HG03439 (cell line): Measurements from ENCODE around the gene ITPKB.

Experiments
- ATAC-seq: cut with Tn5 transposase; IDR thresholded peaks from one replicate; pipeline ENCODE4 v1.9.1; 2021; ENCODE audit warnings: mild to moderate bottlenecking, moderate library complexity; ENCODE audit not compliant: unreplicated experiment

ITPKB gene

DNA sequence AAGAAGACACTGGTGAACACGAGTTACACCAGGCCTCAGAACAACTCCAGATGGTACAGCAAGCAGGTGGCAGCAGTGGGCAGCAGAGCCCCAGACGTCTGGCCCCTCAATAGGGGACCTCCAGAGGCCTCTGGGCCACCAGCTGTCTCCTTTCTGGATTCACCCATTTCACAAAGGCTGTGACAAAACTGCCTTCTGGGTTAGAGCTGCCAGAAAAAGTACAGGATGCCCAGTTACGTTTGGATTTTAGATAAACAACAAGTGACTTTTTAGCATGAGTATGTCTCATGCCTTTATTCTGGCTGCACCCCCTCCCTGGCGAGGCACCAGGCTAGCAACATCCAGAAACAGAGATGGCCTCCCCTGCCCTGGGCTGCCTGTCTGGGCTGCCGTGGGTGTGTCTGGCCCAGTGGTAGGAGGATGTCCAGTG, 30.1 kb downstream of the ITPKB start:
- no peak for ATAC-seq

DNA sequence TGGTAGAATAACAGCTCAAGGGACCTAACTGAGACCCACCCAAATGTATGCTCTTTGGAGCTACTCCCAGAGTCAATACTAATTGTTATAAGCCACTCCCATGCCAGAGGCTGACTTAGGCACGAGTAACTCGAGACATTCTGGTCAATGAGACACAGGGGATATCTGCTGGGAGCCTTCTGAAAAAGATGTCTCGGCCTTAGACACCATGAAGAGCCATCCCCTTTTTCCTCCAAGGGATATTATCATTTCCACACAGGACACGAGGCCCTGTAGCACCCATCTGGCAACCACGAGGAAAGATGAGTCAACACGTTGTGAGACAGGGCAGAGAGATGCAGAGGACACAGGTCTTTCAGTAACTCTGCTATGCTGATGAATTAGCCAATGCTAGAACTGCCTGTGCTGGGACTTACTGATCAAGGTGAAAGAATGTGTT, 30.7 kb downstream of the ITPKB start:
- ATAC-seq = no peak

GRCh38 chr1:226706684-226707083, 32.4 kb downstream of the ITPKB start:
- no peak for ATAC-seq

DNA sequence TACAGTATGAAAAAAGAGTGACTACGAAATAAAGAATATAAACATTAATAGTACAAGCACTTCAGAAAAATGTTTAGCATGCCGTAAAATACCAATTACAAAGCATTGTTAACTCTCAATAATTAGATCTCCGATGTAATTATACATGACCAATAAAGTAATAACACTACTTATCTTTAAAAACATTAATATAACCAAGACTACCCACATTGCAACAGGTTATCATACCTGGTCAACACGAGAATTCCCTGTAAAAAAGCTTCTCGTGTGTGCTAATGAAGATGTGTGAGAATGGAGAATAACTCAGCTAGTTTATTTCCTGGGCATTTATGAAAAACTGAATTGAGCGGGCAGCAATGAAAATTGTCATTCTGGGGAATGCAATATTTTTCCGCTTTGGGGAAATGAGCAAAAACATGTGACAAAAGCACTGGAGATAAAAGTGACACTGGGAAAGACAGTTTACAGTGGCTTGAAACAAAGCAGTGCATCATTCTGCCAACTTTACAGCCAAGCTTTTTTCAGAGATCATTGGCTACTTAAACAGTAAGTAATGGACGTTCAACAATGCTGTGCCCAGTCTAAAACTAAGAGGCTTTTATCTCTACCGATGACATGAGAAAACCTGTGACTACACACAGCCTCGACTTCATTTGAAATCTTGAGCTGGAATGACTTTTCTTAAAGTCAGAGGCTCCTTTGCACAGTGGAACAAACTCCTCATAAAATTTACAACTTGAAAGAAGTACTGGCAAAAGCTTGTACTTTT, 34.7 kb downstream of the ITPKB start:
- ATAC-seq = no peak

DNA sequence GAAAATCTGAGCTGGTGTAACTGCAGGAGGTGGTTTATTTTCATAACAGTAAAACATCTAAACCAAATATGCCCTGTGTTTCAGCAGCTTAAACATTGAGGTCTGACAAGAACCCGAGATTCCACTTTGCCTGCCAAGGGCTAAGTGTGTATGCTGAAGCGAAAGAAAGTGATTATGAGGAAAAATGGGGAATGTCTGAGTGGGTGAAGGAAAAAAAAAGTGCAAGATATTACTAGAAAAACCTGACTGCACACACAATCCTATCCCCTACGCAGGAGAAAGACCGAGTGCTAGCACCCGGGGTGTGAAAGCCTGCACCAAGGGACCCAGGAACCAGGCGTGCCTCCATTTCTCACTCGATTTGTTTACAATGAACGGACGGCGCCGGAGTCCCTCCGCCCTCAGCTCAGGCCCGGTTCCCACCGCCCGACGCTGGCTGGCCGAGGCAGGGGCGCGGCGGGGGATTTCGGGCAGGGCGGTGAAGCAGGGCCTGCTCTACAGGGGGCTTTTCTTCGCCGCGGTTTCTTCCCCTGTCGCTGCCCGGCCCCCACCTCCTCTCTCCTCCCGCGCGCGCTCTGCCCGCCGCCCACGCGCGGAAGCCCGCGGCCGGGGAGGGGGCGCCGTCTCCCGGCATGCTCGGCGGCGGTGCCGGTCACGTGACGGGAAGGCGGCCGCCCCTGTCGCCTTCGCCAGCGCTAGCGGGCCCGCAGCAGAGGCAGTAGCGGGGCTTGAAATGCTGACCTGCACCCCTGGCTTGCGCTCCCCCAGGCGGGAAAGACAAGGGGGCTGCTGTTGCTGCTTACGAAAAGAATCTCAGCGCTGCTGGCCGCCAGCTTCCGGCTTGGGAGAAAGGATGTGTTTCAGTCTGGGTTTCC, 35.9 kb downstream of the ITPKB start:
- peak; percentile 65 for ATAC-seq

GRCh38 chr1:226702318-226702956, 36.6 kb downstream of the ITPKB start:
- no peak for ATAC-seq

- no peak for ATAC-seq
Measured at GRCh38 chr1:226700861-226701260, 38.2 kb downstream of the ITPKB start.

GRCh38 chr1:226699166-226699565, 39.9 kb downstream of the ITPKB start:
- no peak for ATAC-seq

DNA sequence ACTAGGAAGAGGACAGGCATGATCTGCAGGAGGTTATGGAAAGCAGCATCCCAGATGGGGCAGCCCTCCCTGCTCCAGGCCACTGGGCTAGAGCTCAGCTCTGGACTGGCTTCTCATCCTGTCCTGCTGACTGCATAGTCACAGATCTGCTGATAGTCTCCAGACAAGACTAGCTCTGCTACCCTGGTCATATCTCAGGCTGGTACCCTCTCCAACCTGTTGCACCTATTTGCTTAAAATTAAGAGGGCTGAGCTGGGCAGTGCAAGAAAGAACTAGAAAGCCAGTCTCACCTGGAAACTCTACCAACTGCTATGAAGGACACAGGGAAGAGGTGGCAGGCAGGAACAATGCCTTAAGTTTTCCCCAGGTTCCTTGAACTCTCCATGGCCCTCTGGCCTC, 40.4 kb downstream of the ITPKB start:
- ATAC-seq = no peak

GRCh38 chr1:226697929-226698544, 41.0 kb downstream of the ITPKB start:
- peak; percentile 27 for ATAC-seq

- ATAC-seq = peak; percentile 53
Measured at GRCh38 chr1:226697151-226697928, 41.7 kb downstream of the ITPKB start.

GRCh38 chr1:226696547-226696946, 42.5 kb downstream of the ITPKB start:
- no peak for ATAC-seq

GRCh38 chr1:226695335-226695900, 43.7 kb downstream of the ITPKB start:
- no peak for ATAC-seq

GRCh38 chr1:226692823-226693222, 46.3 kb downstream of the ITPKB start:
- no peak for ATAC-seq

- no peak for ATAC-seq
Measured at GRCh38 chr1:226692051-226692792, 46.9 kb downstream of the ITPKB start.

DNA sequence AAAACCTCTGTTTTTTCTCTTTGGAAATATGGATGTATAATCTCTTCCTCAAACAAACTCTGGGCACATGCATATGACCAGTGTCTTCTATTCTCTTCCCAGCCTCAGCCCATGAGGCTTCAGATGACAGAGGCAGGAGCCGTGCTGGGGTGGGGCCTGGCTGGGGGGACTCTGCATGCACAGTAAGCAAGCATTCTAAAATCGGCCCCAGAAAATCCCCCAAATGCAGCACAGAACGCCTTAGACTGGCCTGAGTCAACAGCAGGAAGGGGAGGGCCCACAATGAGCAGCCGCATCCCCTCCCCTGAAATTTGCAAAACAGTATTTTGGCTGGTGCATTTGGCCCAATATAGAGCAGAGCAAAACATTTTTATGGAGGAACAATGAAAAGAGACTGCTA, 47.8 kb downstream of the ITPKB start:
- peak; percentile 47 for ATAC-seq

GRCh38 chr1:226690460-226690982, 48.6 kb downstream of the ITPKB start:
- no peak for ATAC-seq

DNA sequence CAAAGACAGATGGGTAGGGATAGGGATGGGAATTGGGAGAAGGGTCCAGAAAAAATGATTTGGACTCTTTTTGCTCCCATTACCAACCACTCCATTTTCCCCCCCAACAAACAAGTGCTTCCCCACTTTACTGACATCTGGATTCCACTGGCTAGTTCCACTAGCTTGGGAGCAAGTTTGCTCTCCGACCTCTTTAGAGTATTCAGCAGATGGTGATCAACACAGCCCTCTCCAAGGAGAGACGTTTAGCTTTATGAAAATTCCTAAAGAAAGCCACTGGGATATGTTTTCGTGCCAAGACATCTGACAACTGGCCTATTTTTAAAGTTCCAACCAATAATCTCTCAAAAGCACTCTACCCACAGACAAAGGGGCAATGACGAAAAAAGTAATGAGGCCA, 50.3 kb downstream of the ITPKB start:
- ATAC-seq = no peak
